HepG2 (cell line): ENCODE data around the gene TMEM134. TPM values are rescaled to one million over a fixed set of nuclear protein-coding genes. Genes with fewer than 3 reads are reported as not detected.

ENCODE experiments used
- DR1 ChIP-seq: sonication (generic); formaldehyde crosslinking; IDR thresholded peaks from 2 replicates; pipeline ENCODE4 v1.8.0; 2021; ENCODE audit warnings: mild to moderate bottlenecking, missing genetic modification reagents, inconsistent platforms
- ETV6 ChIP-seq: sonication (generic); formaldehyde crosslinking; conservative IDR thresholded peaks from 2 replicates; pipeline ENCODE4 v1.4.0; 2020; ENCODE audit warnings: missing genetic modification reagents
- KLF9 ChIP-seq: IDR thresholded peaks from 2 replicates; pipeline ENCODE4 v1.6.1; 2016; ENCODE audit warnings: low read depth
- MATR3 ChIP-seq: sonication (generic); formaldehyde crosslinking; IDR thresholded peaks from 2 replicates; pipeline ENCODE4 v1.4.0; 2020; ENCODE audit warnings: missing genetic modification reagents
- PRDM15 ChIP-seq: sonication (generic); formaldehyde crosslinking; IDR thresholded peaks from 2 replicates; pipeline ENCODE4 v1.4.0; 2020; ENCODE audit warnings: missing genetic modification reagents
- REST ChIP-seq, 2 experiments: IDR thresholded peaks; 2 replicates each; pipeline ENCODE4 v1.6.1; 2011 to 2012; ENCODE audit warnings: low read length in 2 of 2, borderline replicate concordance in 1 of 2, low read depth in 1 of 2, mild to moderate bottlenecking in 1 of 2, moderate library complexity in 1 of 2
- RXRA ChIP-seq: sonication (generic); formaldehyde crosslinking; IDR thresholded peaks from 2 replicates; pipeline ENCODE4 v1.5.1; 2020; ENCODE audit warnings: missing genetic modification reagents
- SMAD1 ChIP-seq: sonication (generic); formaldehyde crosslinking; IDR thresholded peaks from 2 replicates; pipeline ENCODE4 v1.4.0; 2020; ENCODE audit warnings: missing genetic modification reagents, low read depth, mild to moderate bottlenecking, borderline replicate concordance
- YEATS4 ChIP-seq: sonication (generic); formaldehyde crosslinking; IDR thresholded peaks from 2 replicates; pipeline ENCODE4 v1.4.0; 2020; ENCODE audit warnings: missing genetic modification reagents, borderline replicate concordance
- ZFP1 ChIP-seq: IDR thresholded peaks from 2 replicates; pipeline ENCODE4 v1.6.1; 2016
- ZNF136 ChIP-seq: sonication (generic); formaldehyde crosslinking; IDR thresholded peaks from 2 replicates; pipeline ENCODE4 v1.8.1; 2022; ENCODE audit warnings: low read depth, mild to moderate bottlenecking, moderate library complexity, missing genetic modification reagents
- ZNF616 ChIP-seq: sonication (generic); formaldehyde crosslinking; IDR thresholded peaks from 2 replicates; pipeline ENCODE4 v1.5.0; 2020; ENCODE audit warnings: low read depth, mild to moderate bottlenecking, missing genetic modification reagents
- ZNF639 ChIP-seq: conservative IDR thresholded peaks from 2 replicates; pipeline ENCODE4 v1.6.1; 2018; ENCODE audit warnings: missing genetic modification reagents
- ZNF770 ChIP-seq: sonication (generic); formaldehyde crosslinking; IDR thresholded peaks from 2 replicates; pipeline ENCODE4 v1.5.0; 2020; ENCODE audit warnings: mild to moderate bottlenecking, missing genetic modification reagents
- polyA plus RNA-seq, 8 experiments: library from polyadenylated mRNA; depleted of rRNA in 3 of 8; stranded (reverse) in 7 of 8; unstranded in 1 of 8; fragments of >200 nt; fragmentation: Illumina TruSeq in 4 of 8; extraction: Trizol in 4 of 8; gene quantifications; 2 replicates each; pipeline versions ENCODE4 v1.2.1 to v1.2.3, GENCODE V29; 2011 to 2016; ENCODE audit warnings: low read depth in 4 of 8, missing spikeins in 1 of 8, mixed read lengths in 1 of 8; ENCODE audit not compliant: insufficient read depth in 1 of 8
- total RNA-seq, 5 experiments: library from RNA; depleted of rRNA; stranded (reverse); fragments of >200 nt; fragmentation: Illumina TruSeq; extraction: Trizol; gene quantifications; 2 replicates each; pipeline ENCODE4 v1.2.3, GENCODE V29; 2016; ENCODE audit warnings: low read depth in 1 of 5

TMEM134 gene
- total and polyA plus RNA-seq, 2 of the 13 experiments (the other 11 are each of a cell fraction or from before 2014, with no cell fraction given), result 6.9 to 26.9 TPM

GRCh38 chr11:67504005-67504949, 35.2 kb upstream of the TMEM134 start (continued):
- TF ChIP-seq PRDM15 (CRISPR knock-in tag) (no peak), SMAD1 (CRISPR knock-in tag) (no peak), ZNF639 (CRISPR knock-in tag) (no peak), ZNF770 (CRISPR knock-in tag) (no peak), REST (IDR thresholded peaks at IDR 0.05; ENCODE audit: borderline replicate concordance in 1 of 2, low read depth in 1 of 2, low read length in 2 of 2) (no peak), ZNF616 (CRISPR knock-in tag) (no peak), KLF9 (CRISPR knock-in tag) (no peak), ETV6 (CRISPR knock-in tag) (no peak), RXRA (0 out of 2 replicates have a peak, but pooled peaks have one; percentile 43), MATR3 (CRISPR knock-in tag) (no peak), ZNF136 (CRISPR knock-in tag) (no peak), ZFP1 (CRISPR knock-in tag) (no peak), DR1 (no peak), YEATS4 (no peak)
